T-helper 1 cell treated with Interleukin-12 subunit alpha and Interleukin-12 subunit beta and Interleukin-4 antibody, amounts not matched to agents 30 ng/mL and 1 ng/mL, for 36 hours (primary cell): ENCODE measurements around the gene SPATA33. TPM values are rescaled to one million over a fixed set of nuclear protein-coding genes. Genes with fewer than 3 reads are reported as not detected.

Source experiments
- intact Hi-C: fragments of 100-400 bp; cut with micrococcal nuclease; formaldehyde crosslinking; loops from one replicate; pipeline ENCODE4 v1.15.1; 2024
- total RNA-seq: library from RNA; stranded (reverse); gene quantifications from 2 replicates; pipeline ENCODE4 v1.2.3, GENCODE V29; 2022

The SPATA33 gene
- total RNA-seq, 1 donor from 2014 or later, result 14.2 TPM

- intact Hi-C loops, result no loop called here
Measured at GRCh38 chr16:89705006-89705405, 47.4 kb downstream of the SPATA33 start.

GRCh38 chr16:89706518-89707260, 49.1 kb downstream of the SPATA33 start:
- intact Hi-C loops, result loop anchor here (1.0 kb wide), 5 partner anchors 15 to 204 kb away; partner anchors contain the start of gene ZNF276

GRCh38 chr16:89707695-89708094, 50.1 kb downstream of the SPATA33 start:
- intact Hi-C loops, result no loop called here

GRCh38 chr16:89708481-89708931, 50.9 kb downstream of the SPATA33 start:
- intact Hi-C loops, result no loop called here

- intact Hi-C loops, result no loop called here
Measured at GRCh38 chr16:89709166-89709565, 51.5 kb downstream of the SPATA33 start.

GRCh38 chr16:89709716-89710432, 52.2 kb downstream of the SPATA33 start:
- intact Hi-C loops, result no loop called here

- intact Hi-C loops, result loop anchor here (1.0 kb wide), 2 partner anchors 9 to 11 kb away; no protein-coding TSS in a partner anchor
Measured at GRCh38 chr16:89710709-89711564, 53.3 kb downstream of the SPATA33 start.

GRCh38 chr16:89711601-89712273, 54.1 kb downstream of the SPATA33 start:
- intact Hi-C loops, result loop anchor here (1.0 kb wide), 2 partner anchors 9 to 11 kb away; no protein-coding TSS in a partner anchor

- intact Hi-C loops, result no loop called here
Measured at GRCh38 chr16:89712274-89712781, 54.7 kb downstream of the SPATA33 start.

GRCh38 chr16:89716493-89716892, 58.9 kb downstream of the SPATA33 start:
- intact Hi-C loops, result no loop called here

GRCh38 chr16:89716916-89717687, 59.5 kb downstream of the SPATA33 start:
- intact Hi-C loops, result no loop called here

- intact Hi-C loops, result no loop called here
Measured at GRCh38 chr16:89717688-89718505, 60.3 kb downstream of the SPATA33 start.

Other genes with a start within 250 kb of the SPATA33 start
- gene ANKRD11, start 167.3 kb upstream of the SPATA33 start, total RNA-seq, result 175 and 192 TPM in 2 replicates
- gene SPG7, start 149.4 kb upstream of the SPATA33 start, total RNA-seq, result 122 and 126 TPM in 2 replicates
- 1,898 and 1,901 TPM in 2 replicates for gene RPL13, start 97.2 kb upstream of the SPATA33 start, total RNA-seq
- 3.8 and 4.1 TPM in 2 replicates for gene CPNE7, start 82.1 kb upstream of the SPATA33 start, total RNA-seq
- not detected in 2 replicates for gene DPEP1, start 44.2 kb upstream of the SPATA33 start, total RNA-seq
- gene CHMP1A, start 128 bp upstream of the SPATA33 start, total RNA-seq, result 96.3 and 107 TPM in 2 replicates
- 81.6 and 85.1 TPM in 2 replicates for gene CDK10, start 28.9 kb downstream of the SPATA33 start, total RNA-seq
- gene SPATA2L, start 43.9 kb downstream of the SPATA33 start, total RNA-seq, result 6.5 and 8.2 TPM in 2 replicates
- gene VPS9D1, start 63.1 kb downstream of the SPATA33 start, total RNA-seq, result 10.7 and 12.0 TPM in 2 replicates
- gene ZNF276, start 63.7 kb downstream of the SPATA33 start, total RNA-seq, result 68.5 and 71.1 TPM in 2 replicates
- 128 and 138 TPM in 2 replicates for gene FANCA, start 158.8 kb downstream of the SPATA33 start, total RNA-seq
- 0.61 and 1.2 TPM in 2 replicates for gene SPIRE2, start 170.6 kb downstream of the SPATA33 start, total RNA-seq
- gene TCF25, start 215.8 kb downstream of the SPATA33 start, total RNA-seq, result 206 and 215 TPM in 2 replicates